ENCODE measurements around the gene RFX3. TPM values are rescaled to one million over a fixed set of nuclear protein-coding genes. Genes with fewer than 3 reads are reported as not detected.

RFX3 gene
- total RNA-seq, 1 experiment from 2014 or later: 9.9 TPM

GRCh38 chr9:3200331-3200774 is 325.4 kb downstream of the RFX3 start:
- Histone ChIP-seq H2AFZ (ENCODE audit: low read length) (no peak overlapping the region), H3K9me3 (ENCODE audit: control insufficient read depth, low read depth, low read length) (no peaks in the 10 kb centered on the region), H3K9ac (ENCODE audit: extremely low read depth, insufficient read length, low read length) (no peak overlapping the region), H4K91ac (ENCODE audit: insufficient read length, low read depth, low read length) (no peak overlapping the region), H3K4ac (ENCODE audit: low read depth, low read length) (no peak overlapping the region), H3K56ac (ENCODE audit: insufficient read length, low read depth, low read length) (no peak overlapping the region), H4K8ac (replicated peaks; ENCODE audit: insufficient read length, low read depth, low read length) (no peak overlapping the region), H3K79me1 (ENCODE audit: insufficient read depth, low read depth, low read length, poor library complexity, severe bottlenecking) (no peaks in the 10 kb centered on the region), H3K14ac (ENCODE audit: insufficient read depth, low read length) (no peak overlapping the region), H3K18ac (ENCODE audit: insufficient read length, low read depth, low read length) (no peak overlapping the region), H3K27me3 (ENCODE audit: insufficient read depth, low read length) (no peaks in the 10 kb centered on the region), H3K79me2 (ENCODE audit: insufficient read depth, low read length) (no peaks in the 10 kb centered on the region), H2BK120ac (ENCODE audit: low read depth, low read length, poor library complexity, severe bottlenecking) (no peak overlapping the region), H3K27ac (ENCODE audit: insufficient read length, low read depth, low read length) (no peak overlapping the region), H3K4me2 (ENCODE audit: insufficient read depth, insufficient read length, low read length) (no peak overlapping the region), H2BK20ac (ENCODE audit: low read depth, low read length, poor library complexity, severe bottlenecking) (no peak overlapping the region), H3K23me2 (ENCODE audit: insufficient read length, low read depth, low read length, poor library complexity, severe bottlenecking) (no peaks in the 10 kb centered on the region), H4K5ac (ENCODE audit: insufficient read length, low read depth, low read length) (no peak overlapping the region), H2BK12ac (ENCODE audit: insufficient read length, low read depth, low read length) (no peak overlapping the region), H2BK5ac (ENCODE audit: insufficient read length, low read length) (no peak overlapping the region), H2AK5ac (ENCODE audit: insufficient read length, low read length) (no peak overlapping the region), H3K4me1 (ENCODE audit: insufficient read depth, low read length) (no peaks in the 10 kb centered on the region), H3K23ac (ENCODE audit: insufficient read length, low read depth, low read length) (no peak overlapping the region), H3T11ph (ENCODE audit: low read length) (no peak overlapping the region), H4K20me1 (ENCODE audit: control insufficient read depth, insufficient read depth, insufficient read length) (no peaks in the 10 kb centered on the region), H2BK15ac (ENCODE audit: low read depth, low read length) (no peak overlapping the region)
- Mint-ChIP-seq H3K4me1 (peaks cover 4% of the 10 kb centered on the region in 2 experiments; a peak in 3 of 4 replicates), H3K27ac (no peak overlapping the region), H3K36me3 (ENCODE audit: insufficient read depth in 1 of 3, low read depth in 3 of 3) (no peaks in the 10 kb centered on the region), H3K9me3 (peaks cover 0 to 6% of the 10 kb centered on the region in 2 experiments; a peak in 1 of 5 replicates), H3K27me3 (ENCODE audit: low read depth) (no peaks in the 10 kb centered on the region), H3K4me3 (no peak overlapping the region)
- no peak for TF ChIP-seq CTCF (conservative IDR thresholded peaks at IDR 0.05)
- no peak for DNase-seq
- WGBS (ENCODE audit: extremely low coverage, insufficient read length, low lambda C conversion rate): no CpG with 5 or more reads among the region's 4 CpGs

Data from H9 (cell line).